LNCaP clone FGC (cell line): ENCODE data around the gene AQP12B.
"Not testable (repeated sequence)": the region's sequence is repeated elsewhere in the genome, so short reads cannot be mapped to it uniquely, and the experiment has no call there.

Source experiments
- DNase-seq: peaks from one replicate; pipeline ENCODE4 v3.0.0-alpha.2; 2011; ENCODE audit warnings: low read depth
- H3K4me3 ChIP-seq: 2 replicates; pipeline ENCODE4 v1.5.1; 2011; ENCODE audit warnings: mild to moderate bottlenecking, low read depth, low read length, control low read depth
- TF ChIP-seq, protein P1 (sequence below): IDR thresholded peaks from 2 replicates; pipeline ENCODE4 v1.5.1; 2012; ENCODE audit warnings: mild to moderate bottlenecking; ENCODE audit not compliant: control insufficient read depth, insufficient read depth; ENCODE audit errors: extremely low read depth

The AQP12B gene

DNA sequence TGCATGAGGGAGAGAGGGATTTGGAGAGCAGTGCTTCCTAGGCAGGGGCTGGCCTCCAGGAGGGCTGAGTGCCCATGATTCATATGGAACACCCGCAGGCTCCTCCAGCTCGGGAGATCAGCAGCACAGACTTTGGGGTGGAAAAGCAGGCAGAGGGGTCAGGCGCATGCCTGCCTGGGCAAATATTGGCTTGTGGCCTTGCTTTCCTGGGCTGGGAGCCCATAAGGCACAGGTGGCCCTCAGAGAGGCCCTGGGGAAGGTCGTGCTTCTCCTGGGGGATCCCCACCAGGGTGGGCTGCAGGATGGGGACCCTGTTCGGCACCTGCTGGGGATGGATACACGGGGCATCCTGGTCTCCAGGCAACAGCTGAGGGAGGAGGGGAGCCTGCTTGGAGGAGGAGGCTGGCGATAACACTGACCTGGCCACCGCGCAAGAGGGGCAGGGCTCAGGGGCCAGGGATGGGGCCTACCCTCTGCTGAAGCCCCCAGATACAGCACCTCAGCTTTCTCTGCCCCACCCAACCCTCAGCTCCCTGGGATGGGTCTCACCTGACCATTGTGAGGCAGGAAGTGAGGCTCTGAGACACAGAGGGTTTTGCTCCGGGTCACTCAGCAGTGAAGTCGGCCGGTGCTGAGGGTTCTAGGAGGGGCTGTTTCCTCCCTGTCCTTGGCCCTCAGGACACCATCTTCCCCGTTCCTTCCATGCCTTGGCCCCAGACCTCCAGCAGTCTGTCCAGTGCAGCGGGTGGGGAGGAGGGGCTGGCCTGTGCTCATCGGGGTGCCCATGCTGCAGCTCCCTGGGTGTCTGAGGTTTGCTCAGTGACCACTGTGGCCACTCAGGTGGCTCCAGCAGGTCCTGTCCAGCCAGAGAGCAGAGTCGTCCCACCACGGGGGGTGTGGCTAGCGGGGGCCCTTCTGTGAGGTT is 21.0 kb upstream of the AQP12B start:
- TF ChIP-seq, protein P1, sequence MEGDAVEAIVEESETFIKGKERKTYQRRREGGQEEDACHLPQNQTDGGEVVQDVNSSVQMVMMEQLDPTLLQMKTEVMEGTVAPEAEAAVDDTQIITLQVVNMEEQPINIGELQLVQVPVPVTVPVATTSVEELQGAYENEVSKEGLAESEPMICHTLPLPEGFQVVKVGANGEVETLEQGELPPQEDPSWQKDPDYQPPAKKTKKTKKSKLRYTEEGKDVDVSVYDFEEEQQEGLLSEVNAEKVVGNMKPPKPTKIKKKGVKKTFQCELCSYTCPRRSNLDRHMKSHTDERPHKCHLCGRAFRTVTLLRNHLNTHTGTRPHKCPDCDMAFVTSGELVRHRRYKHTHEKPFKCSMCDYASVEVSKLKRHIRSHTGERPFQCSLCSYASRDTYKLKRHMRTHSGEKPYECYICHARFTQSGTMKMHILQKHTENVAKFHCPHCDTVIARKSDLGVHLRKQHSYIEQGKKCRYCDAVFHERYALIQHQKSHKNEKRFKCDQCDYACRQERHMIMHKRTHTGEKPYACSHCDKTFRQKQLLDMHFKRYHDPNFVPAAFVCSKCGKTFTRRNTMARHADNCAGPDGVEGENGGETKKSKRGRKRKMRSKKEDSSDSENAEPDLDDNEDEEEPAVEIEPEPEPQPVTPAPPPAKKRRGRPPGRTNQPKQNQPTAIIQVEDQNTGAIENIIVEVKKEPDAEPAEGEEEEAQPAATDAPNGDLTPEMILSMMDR, result no peak
- H3K4me3 ChIP-seq, result no peak overlapping the region

DNA sequence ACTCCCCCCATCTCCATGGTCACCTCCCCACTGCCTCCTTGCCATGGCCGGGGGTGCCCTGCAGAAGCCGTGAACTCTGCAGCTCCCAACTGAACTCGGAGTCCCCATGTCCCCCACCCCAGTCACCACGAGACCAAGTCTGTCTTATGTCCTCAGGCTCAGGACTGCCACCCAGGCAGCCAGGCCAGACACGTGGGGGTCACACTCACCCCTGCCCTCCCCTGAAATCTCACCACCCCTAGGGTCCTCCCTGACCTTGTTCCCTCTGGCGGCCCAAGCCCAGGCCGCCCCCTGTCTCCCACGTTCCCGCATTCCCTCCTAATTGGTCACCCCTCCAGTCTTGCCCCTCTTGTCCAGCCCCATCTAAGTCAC is 19.9 kb upstream of the AQP12B start:
- TF ChIP-seq, protein P1, result no peak
- no peak overlapping the region for H3K4me3 ChIP-seq
- DNase-seq, result no peak

More for the DNA sequence above, 21.0 kb upstream of the AQP12B start:
- DNase-seq, result no peak

DNA sequence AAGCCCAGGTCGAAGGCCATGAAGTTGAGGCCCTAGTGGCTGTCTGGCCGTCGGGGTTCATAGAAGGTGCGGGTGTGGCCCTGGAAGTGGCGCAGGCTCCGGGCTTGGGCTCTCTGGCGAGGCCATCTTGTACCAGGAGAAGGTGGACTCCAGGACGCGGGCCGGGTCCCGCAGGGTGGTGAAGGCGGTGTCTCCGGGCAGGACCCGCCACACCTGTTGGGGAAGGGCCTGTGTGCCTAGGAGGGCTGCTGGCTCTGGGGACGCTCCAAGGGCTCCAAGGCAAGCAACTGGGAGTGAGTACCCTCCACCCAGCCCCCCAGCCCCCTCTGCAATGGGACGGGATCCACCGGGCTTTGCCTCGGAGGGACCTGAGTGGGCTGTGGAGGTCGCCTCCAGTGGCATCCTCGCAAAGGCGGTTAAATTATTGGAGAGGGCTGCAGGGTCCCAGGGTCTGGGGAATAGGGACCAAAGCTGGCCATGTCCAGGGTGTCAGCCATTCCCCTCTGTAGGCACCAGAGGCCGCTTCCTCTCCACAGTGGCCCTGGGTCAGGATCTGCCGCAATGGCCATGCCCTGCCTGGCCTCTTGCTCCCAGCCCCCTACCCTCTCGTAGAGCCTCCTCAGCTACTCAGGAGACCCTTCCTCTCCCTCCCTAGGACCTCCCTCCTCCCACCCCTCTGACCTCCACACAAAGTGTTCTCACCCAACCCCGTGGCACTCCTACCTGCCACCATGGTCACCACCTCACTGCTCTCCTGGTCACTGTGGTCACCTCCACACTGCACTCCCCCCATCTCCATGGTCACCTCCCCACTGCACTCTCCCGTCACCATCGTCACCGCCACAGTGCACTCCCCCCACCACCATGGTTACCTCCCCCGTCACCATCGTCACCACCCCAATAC is 19.3 kb upstream of the AQP12B start:
- no peak overlapping the region for H3K4me3 ChIP-seq
- no peak for DNase-seq
- TF ChIP-seq, protein P1, result no peak

DNA sequence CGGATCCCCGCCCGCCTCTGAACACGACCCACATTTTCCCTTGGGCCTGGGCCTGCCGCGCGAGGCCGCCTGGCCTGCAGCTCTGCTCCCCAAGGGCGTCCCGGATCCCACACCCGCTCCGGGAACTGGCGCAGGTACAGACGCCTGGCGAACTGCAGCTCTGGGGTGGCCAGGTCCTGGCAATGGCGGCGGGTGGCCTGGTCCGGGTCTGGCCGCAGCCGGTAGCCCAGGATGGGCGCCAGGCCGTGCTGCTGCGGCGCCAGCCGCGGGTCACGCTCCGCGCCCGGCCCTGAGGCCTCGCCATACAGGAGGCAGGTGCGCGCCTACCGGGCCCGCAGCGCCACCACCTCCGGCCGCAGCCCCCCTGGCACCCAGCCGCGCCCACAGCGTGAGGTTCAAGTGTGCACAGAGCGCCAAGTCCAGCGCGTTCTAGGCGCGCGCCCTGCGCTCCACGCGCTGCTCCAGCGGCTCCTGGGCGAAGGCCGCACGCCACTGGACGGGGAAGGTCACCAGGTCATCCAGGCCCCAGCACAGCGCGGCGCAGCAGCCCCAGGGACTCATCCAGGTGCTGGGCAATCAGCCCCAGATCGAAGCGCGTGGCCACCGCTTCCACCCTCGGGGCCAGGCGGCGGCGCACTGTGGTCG is 18.5 kb upstream of the AQP12B start:
- no peak overlapping the region for H3K4me3 ChIP-seq
- TF ChIP-seq, protein P1, result no peak
- no peak for DNase-seq

DNA sequence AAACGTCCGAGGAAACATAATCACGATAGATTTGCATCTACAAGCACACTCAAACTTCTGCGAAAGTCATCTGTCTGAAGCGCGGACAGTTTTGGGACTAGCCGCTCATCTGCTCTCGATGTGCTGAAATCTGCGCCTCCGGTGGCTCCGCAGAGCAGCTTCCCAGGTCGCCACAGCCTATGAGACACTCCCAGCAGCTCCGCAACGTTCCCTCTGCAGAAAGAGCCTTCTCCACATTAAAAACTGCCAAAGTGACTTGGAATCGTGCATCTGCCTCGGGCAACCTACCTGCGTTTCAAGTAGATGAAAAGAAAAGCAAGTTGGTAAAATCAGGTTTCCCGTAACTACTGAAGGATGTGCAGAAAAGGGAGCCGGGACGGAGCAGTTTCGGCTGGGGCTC is 17.9 kb upstream of the AQP12B start:
- DNase-seq, H3K4me3 ChIP-seq: not testable (repeated sequence)

DNA sequence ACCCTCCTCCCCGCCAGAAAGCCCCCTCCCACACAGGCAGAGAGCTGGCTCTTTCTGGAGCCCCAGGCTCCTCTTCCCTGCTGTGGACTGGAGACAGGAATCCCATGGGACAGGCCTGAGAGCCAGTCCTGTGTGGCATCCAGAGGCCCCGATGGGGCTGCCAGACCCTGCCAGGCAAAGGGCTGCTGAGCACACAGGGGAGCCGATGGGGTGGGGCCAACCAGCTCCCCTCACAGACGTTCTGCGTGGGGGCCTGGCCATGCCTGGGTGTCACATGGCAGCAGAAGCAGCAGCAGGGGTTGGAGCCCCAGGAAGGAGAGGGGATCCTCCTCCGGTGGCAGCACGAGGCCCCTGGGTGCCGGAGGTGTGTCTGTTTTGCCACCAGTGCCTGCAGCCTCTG is 17.1 kb upstream of the AQP12B start:
- DNase-seq, H3K4me3 ChIP-seq: not testable (repeated sequence)

DNA sequence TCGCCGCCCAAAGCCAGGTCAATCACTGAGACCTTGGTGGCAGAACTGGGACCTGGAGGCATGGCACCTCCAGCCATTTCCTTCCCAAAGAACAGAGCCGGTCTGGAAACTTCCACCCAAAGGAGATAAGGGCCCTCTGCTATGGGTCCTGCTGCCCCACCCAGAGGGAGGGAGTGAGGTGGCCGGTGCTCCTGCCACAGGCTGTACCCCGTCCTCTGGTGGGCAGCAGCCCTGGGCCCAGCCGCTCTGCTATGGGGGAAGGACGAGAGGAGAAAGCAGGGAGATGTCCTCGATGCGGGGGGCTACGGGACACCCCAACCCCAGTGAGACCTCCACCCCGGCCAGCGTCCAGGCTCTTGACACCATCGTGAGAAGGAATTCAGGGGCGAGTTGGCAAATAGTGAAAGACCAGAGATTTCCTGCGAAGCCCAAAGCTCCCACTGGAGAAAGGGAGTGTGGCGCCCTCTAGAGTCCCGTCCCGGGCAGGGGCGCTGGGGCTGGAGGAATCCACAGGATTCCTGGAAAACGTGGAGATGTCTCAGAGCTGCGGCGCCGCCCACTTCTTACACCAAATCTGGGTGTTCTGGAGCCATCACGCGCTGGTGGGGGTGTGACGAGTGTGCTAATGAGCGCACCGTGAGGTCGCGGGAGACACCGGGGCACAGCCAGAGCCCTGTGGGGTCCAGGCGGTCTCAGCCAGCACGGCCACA is 16.3 kb upstream of the AQP12B start:
- H3K4me3 ChIP-seq, DNase-seq: not testable (repeated sequence)

DNA sequence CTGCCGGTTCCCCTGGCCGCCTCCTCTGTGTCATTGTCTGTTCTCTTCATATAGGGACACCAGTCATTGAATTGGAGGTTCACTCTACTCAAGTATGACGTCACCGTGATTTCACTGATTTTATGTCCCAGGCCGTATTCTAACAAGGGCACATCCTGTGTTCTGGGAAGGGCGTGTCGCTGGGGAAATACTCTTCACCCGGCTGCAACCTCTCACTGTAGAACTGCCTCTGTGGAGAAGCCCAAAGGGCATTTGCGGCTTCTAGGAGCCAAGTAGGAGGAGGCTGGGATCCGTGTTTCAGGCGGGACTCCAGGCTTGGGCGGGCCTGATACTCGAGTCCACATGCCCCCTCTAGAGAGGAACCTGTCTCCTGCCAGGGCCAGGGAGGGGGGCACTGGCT is 13.8 kb upstream of the AQP12B start:
- DNase-seq, H3K4me3 ChIP-seq: not testable (repeated sequence)

DNA sequence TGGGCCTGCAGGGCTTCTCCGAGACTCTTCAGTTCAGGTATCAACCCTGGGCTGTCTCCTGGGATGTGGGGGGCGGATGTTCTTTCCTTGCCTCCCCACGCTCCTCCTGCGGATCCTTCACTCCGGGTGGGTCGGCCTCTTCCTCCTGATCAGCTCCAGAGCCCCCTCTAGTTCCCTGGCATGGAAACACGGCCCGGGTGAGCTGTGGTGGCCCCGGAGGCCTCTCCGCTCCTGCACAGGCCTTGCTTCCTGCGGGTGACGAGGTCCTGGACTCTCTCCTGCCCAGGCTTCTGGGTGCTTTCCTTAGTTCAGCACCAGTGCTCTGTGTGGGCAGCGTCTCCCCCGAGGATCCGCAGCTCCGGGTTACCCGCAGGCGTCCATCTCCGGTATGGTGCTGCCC is 12.9 kb upstream of the AQP12B start:
- H3K4me3 ChIP-seq, DNase-seq: not testable (repeated sequence)

DNA sequence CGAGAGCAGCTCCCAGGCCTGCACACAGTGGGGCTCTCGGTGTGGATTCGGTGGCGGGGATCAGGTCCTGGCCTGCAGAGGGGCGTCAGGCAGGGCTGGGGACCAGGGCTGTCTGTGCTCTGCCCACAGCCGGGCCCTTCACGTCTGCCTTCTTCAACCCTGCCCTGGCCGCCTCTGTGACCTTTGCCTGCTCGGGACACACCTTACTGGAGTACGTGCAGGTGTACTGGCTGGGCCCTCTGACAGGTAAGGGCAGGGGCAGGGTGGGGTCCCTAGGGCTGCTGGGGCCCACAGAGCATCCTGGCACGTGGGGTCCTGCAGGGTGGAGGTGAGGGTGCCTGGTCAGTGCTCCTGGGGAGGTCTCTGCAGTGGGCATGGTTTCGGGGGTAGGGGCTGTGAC is 11.6 kb upstream of the AQP12B start:
- H3K4me3 ChIP-seq, DNase-seq: not testable (repeated sequence)

DNA sequence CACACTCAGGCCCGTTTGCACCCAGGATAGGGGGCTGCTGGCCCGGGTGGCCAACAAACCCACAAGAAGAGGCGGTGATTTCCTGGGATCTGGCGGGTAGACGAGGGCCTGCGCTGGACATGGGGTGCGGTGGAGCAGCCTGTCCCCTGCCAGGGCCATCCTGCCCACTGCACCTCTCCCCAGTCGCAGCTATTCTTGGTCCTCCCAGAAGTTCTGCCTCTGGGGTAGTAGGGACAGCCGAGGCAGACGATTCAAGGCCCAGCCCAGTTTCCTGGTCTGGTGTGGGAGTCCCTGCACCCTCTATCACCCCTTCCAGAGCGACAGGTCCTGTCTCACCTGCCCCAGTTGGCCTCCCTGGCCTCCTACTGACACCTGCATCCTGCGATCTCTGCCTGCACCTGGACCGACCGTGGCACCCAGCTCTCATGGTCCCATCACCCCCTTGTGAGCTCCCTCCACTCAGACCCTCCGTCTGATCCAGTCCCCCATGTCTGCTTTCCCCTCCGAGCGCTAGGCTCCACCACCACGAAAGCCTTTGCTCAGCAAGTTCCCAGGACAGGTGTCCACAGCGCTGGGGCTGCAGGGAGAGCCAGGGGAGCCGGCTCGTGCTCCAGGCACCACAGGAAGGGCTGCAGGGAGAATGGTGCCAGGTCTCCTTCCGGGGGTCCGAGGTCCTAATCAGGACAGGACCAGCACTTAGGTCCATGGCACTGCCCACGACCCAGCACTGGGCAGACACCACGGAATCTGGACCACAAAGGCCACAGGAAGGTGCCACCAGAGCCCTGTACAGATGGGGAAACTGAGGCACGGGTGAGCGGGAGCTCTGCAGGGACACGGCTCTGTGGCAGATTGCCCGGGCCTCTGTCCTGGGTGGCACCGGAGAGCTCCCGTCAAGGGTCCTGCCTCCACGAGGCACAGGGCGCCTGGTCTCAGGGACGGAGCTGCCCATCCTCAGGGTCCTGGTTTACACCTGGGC is 10.2 kb upstream of the AQP12B start:
- not testable (repeated sequence) for H3K4me3 ChIP-seq, DNase-seq
